Measurements from ENCODE around the gene ID1. TPM values are rescaled to one million over a fixed set of nuclear protein-coding genes. Genes with fewer than 3 reads are reported as not detected.

The ID1 gene
- total and polyA plus RNA-seq, 2 of the 13 experiments (the other 11 are each of a cell fraction or from before 2014, with no cell fraction given) = 320 to 419 TPM

GRCh38 chr20:31605031-31605901 lies at the start of gene ID1 (continued):
- 0 out of 2 replicates have a peak, but pooled peaks have one; percentile 86 for TF ChIP-seq MLXIP (CRISPR knock-in tag; IDR thresholded peaks at IDR 0.05; ENCODE audit: borderline replicate concordance)
- TF ChIP-seq KDM3A (CRISPR knock-in tag; IDR thresholded peaks at IDR 0.05; ENCODE audit: low read depth) = peak; percentile 63; the same call in 1 of the 2 replicates
- TF ChIP-seq EED (CRISPR knock-in tag; IDR thresholded peaks at IDR 0.05) = peak; percentile 82; the same call in 1 of the 2 replicates
- TF ChIP-seq ZNF138 (CRISPR knock-in tag; IDR thresholded peaks at IDR 0.05; ENCODE audit: low read depth) = no peak; the same call in 1 of the 2 replicates
- peak; percentile 11; the same call in 1 of the 2 replicates for TF ChIP-seq THAP9 (CRISPR knock-in tag; IDR thresholded peaks at IDR 0.05; ENCODE audit: borderline replicate concordance)
- peak; percentile 97 for TF ChIP-seq NFYB (CRISPR knock-in tag; IDR thresholded peaks at IDR 0.05)
- peak; percentile 49; the same call in 1 of the 2 replicates for TF ChIP-seq BHLHE40 (IDR thresholded peaks at IDR 0.05; ENCODE audit: low read length)
- 0 out of 2 replicates have a peak, but pooled peaks have one; percentile 85 for TF ChIP-seq ZBTB46 (CRISPR knock-in tag; IDR thresholded peaks at IDR 0.05; ENCODE audit: borderline replicate concordance)
- TF ChIP-seq IKZF1 (IDR thresholded peaks at IDR 0.05) = no peak
- TF ChIP-seq ZUFSP (CRISPR knock-in tag; IDR thresholded peaks at IDR 0.05; ENCODE audit: borderline replicate concordance) = peak; percentile 29; the same call in 1 of the 2 replicates
- TF ChIP-seq ATF2 (CRISPR knock-in tag; IDR thresholded peaks at IDR 0.05) = peak; percentile 95
- no peak for TF ChIP-seq EZH2 (conservative IDR thresholded peaks at IDR 0.05; ENCODE audit: low read depth, low read length)

Measured in HepG2 (cell line).